ACC112 (cell line): ENCODE data around the gene GLI1.
"Not testable (repeated sequence)": the region's sequence is repeated elsewhere in the genome, so short reads cannot be mapped to it uniquely, and the experiment has no call there.

Experiments used
- H2AFZ ChIP-seq: fragments of 200-600 bp; sonication (generic); one replicate; pipeline ENCODE4 v1.6.0; 2017; ENCODE audit warnings: antibody characterized with exemption, low read length; ENCODE audit not compliant: unreplicated experiment
- H3K27ac ChIP-seq: fragments of 200-600 bp; sonication (generic); 2 replicates; pipeline ENCODE4 v1.5.1; 2014; ENCODE audit warnings: low read depth, mild to moderate bottlenecking, antibody characterized with exemption, low read length, moderate library complexity
- H3K27me3 ChIP-seq: fragments of 200-600 bp; sonication (generic); 2 replicates; pipeline ENCODE4 v1.6.1; 2014; ENCODE audit warnings: mild to moderate bottlenecking, antibody characterized with exemption, low read length, moderate library complexity, mixed read lengths; ENCODE audit not compliant: insufficient read depth
- H3K36me3 ChIP-seq: fragments of 200-600 bp; sonication (generic); 2 replicates; pipeline ENCODE4 v1.6.1; 2016; ENCODE audit warnings: mild to moderate bottlenecking, antibody characterized with exemption, low read length, moderate library complexity, mixed read lengths; ENCODE audit not compliant: insufficient read depth
- H3K4me1 ChIP-seq: fragments of 200-600 bp; sonication (generic); one replicate; pipeline ENCODE4 v1.6.1; 2016; ENCODE audit warnings: low read length, mixed read lengths; ENCODE audit not compliant: insufficient read depth, unreplicated experiment, control insufficient read depth
- H3K4me3 ChIP-seq: fragments of 200-600 bp; sonication (generic); 2 replicates; pipeline ENCODE4 v1.5.1; 2014; ENCODE audit warnings: mild to moderate bottlenecking, low read depth, low read length
- H3K79me2 ChIP-seq: fragments of 200-600 bp; sonication (generic); one replicate; pipeline ENCODE4 v1.6.0; 2016; ENCODE audit warnings: low read length; ENCODE audit not compliant: control insufficient read depth, unreplicated experiment, insufficient read depth

The GLI1 gene

DNA sequence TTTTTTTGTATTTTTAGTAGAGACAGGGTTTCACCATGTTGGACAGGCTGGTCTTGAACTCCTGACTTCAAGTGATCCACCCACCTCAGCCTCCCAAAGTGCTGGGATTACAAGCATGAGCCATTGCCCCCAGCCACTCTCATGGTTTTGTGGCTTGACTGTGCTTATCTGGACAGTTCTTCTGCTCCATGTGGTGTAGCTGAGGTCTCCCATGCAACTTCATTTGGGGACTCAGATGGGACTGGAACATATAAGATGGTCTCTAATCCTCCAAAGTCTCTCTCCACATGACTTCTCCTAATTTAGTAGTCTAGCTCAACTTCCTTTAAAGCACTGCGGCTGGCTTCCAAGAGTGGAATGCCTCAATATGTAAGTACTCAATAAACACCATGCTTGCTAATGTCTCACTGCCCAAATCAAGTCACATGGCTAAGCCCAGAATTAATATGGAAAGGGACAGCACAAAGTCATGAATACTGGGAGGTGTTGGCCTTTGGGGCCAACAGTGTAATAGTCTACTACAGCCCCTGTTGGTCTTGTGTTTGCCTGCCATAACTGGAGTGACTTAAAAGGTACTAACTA is 17.6 kb upstream of the GLI1 start:
- no peaks in the 10 kb centered on the region for H3K79me2 ChIP-seq
- H3K4me3 ChIP-seq = no peak overlapping the region
- H3K27me3 ChIP-seq = no peaks in the 10 kb centered on the region
- H2AFZ ChIP-seq = no peak overlapping the region
- H3K4me1 ChIP-seq = no peaks in the 10 kb centered on the region
- H3K36me3 ChIP-seq = no peaks in the 10 kb centered on the region
- no peak overlapping the region for H3K27ac ChIP-seq

DNA sequence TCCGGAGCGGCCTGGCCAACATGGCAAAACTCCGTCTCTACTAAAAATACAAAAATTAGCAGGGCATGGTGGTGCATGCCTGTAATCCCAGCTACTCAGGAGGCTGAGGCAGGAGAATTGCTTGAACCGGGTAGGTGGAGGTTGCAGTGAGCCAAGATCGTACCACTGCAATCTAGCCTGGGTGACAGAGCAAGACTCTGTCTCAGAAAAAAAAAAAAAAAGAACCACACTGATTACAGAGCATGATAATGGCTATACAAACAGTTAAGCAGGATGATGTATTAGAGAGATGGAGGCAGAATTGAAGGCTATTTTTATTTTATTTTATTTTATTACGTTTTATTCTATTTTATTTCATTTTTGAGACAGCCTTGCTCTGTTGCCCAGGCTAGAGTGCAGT is 15.2 kb upstream of the GLI1 start:
- H3K4me3 ChIP-seq, H2AFZ ChIP-seq, H3K36me3 ChIP-seq, H3K27ac ChIP-seq, H3K27me3 ChIP-seq, H3K79me2 ChIP-seq, H3K4me1 ChIP-seq: not testable (repeated sequence)

DNA sequence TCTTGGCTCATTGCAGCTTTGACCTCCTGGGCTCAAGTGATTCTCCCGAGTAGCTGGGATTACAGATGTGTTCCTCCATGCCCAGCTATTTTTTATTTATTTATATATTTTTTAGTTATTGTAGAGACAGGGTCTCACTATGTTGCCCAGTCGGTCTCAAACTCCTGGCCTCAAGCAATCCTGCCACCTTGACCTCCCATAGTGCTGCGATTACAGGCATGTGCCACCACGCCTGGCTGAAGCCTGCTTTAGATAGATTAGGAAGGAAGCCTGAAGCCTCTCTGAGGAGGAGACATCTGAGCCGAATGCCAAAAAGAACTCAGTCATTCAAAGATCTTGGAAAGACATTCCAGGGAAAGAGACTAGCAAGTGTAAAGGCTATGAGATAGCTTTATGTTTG is 14.8 kb upstream of the GLI1 start:
- H3K27me3 ChIP-seq = no peaks in the 10 kb centered on the region
- H3K4me1 ChIP-seq = no peaks in the 10 kb centered on the region
- no peak overlapping the region for H3K27ac ChIP-seq
- no peaks in the 10 kb centered on the region for H3K36me3 ChIP-seq
- no peak overlapping the region for H3K4me3 ChIP-seq
- no peaks in the 10 kb centered on the region for H3K79me2 ChIP-seq
- no peak overlapping the region for H2AFZ ChIP-seq

DNA sequence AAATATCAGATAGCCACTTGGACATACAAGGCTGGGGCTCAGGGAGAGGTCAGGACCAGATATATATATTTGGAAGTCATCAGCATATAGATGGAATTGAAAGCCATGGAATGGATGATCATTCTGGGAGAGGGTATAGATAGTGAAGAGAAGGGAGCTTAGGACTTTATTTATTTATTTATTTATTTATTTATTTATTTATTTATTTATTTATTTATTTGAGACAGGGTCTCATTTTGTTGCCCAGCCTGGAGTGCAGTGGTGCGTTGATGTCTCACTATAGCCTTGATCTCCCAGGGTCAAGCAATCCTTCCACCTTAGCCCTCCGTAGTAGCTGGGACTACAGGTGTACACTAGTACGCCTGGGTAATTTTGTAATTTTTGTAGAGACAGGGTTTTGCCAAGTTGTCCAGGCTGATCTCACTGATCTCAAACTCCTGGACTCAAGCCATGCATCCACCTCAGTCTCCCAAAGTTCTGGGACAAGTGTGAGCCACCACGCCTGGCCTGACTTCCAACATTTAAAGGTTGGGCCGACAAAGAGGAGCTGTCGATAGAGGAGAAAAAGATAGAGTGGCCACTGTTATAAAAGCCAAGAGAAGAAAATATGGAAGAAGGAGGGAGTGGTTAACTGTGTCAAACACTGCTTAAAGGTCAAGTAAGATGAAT is 13.2 kb upstream of the GLI1 start:
- Histone ChIP-seq H3K36me3 (no peaks in the 10 kb centered on the region), H3K4me1 (no peaks in the 10 kb centered on the region), H3K27me3 (no peaks in the 10 kb centered on the region), H2AFZ (no peak overlapping the region), H3K79me2 (no peaks in the 10 kb centered on the region), H3K4me3 (no peak overlapping the region), H3K27ac (no peak overlapping the region)

DNA sequence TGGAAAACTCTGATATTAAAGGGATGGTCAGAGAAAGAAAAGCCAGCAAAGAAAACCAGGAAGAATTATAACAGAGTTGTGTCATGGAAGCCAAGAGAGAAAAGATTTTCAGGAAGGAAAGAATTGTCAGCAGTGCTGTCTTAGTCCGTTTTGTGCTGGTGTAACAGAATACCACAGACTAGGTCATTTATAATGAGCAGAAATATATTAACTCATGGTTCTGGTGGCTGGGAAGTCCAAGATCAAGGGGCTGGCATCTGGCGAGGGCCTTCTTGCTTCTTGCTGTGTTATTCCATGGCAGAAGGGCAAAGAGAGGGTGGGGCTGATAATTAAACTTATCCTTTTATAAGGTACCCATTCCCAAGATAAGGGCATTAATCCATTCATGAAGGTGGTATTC is 10.9 kb upstream of the GLI1 start:
- Histone ChIP-seq H3K36me3 (no peaks in the 10 kb centered on the region), H3K4me3 (no peak overlapping the region), H2AFZ (no peak overlapping the region), H3K27ac (no peak overlapping the region), H3K79me2 (no peaks in the 10 kb centered on the region), H3K27me3 (no peaks in the 10 kb centered on the region), H3K4me1 (peaks cover 6% of the 10 kb centered on the region)

DNA sequence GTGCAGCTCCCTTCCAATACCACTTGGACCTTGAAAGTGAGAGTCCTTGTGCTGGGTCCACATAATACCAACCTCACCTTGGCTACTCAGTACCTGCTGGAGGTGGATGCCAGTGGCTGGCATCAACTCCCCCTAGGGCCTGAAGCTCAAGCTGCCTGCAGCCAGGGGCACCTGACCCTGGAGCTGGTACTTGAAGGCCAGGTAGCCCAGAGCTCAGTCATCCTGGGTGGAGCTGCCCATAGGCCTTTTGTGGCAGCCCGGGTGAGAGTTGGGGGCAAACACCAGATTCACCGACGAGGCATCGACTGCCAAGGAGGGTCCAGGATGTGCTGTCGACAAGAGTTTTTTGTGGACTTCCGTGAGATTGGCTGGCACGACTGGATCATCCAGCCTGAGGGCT is 10.2 kb upstream of the GLI1 start:
- Histone ChIP-seq H3K4me1 (peaks cover 6% of the 10 kb centered on the region), H2AFZ (no peak overlapping the region), H3K4me3 (no peak overlapping the region), H3K27ac (no peak overlapping the region), H3K27me3 (no peaks in the 10 kb centered on the region), H3K36me3 (no peaks in the 10 kb centered on the region), H3K79me2 (no peaks in the 10 kb centered on the region)

DNA sequence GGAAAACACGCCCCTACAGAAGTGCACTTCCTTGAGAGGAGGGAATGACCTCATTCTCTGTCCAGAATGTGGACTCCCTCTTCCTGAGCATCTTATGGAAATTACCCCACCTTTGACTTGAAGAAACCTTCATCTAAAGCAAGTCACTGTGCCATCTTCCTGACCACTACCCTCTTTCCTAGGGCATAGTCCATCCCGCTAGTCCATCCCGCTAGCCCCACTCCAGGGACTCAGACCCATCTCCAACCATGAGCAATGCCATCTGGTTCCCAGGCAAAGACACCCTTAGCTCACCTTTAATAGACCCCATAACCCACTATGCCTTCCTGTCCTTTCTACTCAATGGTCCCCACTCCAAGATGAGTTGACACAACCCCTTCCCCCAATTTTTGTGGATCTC is 9.5 kb upstream of the GLI1 start:
- Histone ChIP-seq H2AFZ (no peak overlapping the region), H3K4me1 (peaks cover 9% of the 10 kb centered on the region), H3K36me3 (no peaks in the 10 kb centered on the region), H3K27me3 (no peaks in the 10 kb centered on the region), H3K79me2 (no peaks in the 10 kb centered on the region), H3K4me3 (no peak overlapping the region), H3K27ac (no peak overlapping the region)

DNA sequence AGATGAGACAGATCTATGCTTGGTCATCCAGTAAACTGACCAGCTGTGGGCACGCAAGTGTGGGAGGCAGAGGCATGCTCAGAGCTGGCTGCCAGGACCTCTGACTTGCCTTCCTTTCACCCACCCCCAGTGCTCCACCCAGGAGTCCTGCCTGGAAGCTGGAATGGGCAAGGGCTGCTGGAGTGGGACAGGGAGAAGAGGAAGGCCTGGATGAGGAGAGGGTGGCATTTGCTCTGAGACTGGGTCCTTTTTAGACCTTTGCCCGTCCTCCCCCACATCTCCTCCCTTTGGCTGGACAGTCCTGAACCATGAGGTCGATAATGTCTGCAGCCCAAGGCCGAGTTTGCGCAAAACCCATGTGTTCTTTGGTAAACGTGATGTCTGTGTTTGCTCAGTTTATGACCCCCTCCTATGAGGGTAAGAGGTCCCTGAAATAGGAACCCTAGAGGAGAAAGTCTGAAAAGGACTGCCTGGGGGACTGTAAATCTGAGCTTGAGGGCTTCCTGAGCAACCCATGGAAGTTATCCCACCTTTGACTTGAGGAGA is 8.3 kb upstream of the GLI1 start:
- no peak overlapping the region for H3K4me3 ChIP-seq
- H3K36me3 ChIP-seq = no peaks in the 10 kb centered on the region
- H3K79me2 ChIP-seq = no peaks in the 10 kb centered on the region
- H2AFZ ChIP-seq = no peak overlapping the region
- no peaks in the 10 kb centered on the region for H3K27me3 ChIP-seq
- H3K27ac ChIP-seq = no peak overlapping the region
- peaks cover 9% of the 10 kb centered on the region for H3K4me1 ChIP-seq

DNA sequence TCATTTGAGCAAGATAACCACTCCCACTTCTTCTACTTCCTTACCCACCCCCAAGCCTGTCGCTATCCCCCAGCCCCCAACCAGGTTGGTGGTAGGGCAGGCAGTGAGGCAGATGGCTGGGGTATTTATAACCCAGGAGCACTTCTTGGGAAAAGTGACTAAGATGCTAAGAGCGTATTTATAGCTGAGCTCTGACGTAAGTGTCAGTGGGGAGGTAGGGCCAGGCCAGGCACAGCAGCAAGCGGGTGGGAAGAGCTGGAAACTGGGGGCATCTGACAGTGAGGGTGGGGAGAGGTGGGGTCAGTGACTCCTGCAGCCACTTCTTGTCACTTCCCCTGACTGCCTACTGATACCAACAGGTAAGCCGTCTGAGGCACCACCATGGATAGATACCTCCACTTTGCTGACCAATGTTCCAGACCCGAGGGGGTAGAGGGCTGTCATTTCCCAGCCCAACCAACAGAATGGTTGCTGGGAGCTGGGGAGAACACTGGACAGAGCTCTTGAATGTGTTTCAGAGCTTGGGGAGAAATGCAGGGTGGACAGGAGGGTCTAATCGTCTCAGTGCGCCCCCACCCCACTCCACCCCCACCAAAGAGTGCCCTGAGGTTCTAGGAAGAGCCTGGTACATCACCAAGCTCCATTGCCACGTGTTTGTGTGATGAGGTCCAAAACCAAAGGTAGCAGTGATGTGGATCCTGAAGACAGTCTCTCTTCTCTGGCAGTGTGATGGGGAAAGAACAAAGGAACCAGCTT is 7.2 kb upstream of the GLI1 start:
- Histone ChIP-seq H2AFZ (no peak overlapping the region), H3K4me3 (no peak overlapping the region), H3K36me3 (no peaks in the 10 kb centered on the region), H3K4me1 (peaks cover 9% of the 10 kb centered on the region), H3K27ac (no peak overlapping the region), H3K27me3 (no peaks in the 10 kb centered on the region), H3K79me2 (no peaks in the 10 kb centered on the region)

DNA sequence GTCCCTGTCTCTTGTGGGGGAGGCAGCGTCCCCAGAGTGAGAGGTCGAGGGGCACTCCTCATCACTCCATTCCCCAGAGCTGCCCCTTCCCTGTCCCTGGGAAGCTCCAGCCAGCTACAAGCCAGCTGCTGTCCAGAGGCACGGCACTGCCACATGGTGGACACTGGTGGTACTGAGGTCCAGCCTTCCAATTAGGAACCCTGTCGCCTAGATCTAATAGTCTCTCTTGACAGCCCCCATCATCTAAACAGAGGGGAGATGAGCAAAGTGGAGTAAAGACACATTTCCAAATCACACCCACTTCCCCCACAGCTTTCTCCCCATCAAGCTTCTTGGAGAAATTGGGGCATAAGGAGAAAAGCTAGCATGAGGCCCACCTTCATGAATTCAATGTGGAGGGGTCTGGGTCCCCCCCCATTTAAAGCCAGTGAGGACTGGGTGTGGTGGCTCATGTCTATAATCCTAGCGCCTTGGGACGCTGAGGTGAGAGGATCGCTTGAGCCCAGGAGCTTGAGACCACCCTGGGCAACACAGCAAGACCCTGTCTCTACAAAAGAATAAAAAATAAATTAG is 6.6 kb upstream of the GLI1 start:
- Histone ChIP-seq H3K27me3 (no peaks in the 10 kb centered on the region), H2AFZ (no peak overlapping the region), H3K79me2 (no peaks in the 10 kb centered on the region), H3K4me3 (no peak overlapping the region), H3K4me1 (peaks cover 12% of the 10 kb centered on the region), H3K27ac (no peak overlapping the region), H3K36me3 (no peaks in the 10 kb centered on the region)
